Stimulated activated CD4-positive, alpha-beta T cell treated with anti-CD3 and anti-CD28 coated beads, Interleukin-4, amount 100 ng/mL, for 24 hours (primary cell): Measurements from ENCODE around the gene TSKU.

Experiments used
- DNase-seq: peaks from one replicate; pipeline ENCODE4 v3.0.0-alpha.2; 2020

TSKU gene, protein sequence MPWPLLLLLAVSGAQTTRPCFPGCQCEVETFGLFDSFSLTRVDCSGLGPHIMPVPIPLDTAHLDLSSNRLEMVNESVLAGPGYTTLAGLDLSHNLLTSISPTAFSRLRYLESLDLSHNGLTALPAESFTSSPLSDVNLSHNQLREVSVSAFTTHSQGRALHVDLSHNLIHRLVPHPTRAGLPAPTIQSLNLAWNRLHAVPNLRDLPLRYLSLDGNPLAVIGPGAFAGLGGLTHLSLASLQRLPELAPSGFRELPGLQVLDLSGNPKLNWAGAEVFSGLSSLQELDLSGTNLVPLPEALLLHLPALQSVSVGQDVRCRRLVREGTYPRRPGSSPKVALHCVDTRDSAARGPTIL

GRCh38 chr11:76783294-76783895 lies at the start of gene TSKU:
Gene TSKU, plus strand, starts transcription at chr11:76783356. Its CDS starts 12,261 bp downstream, at chr11:76795617.
- DNase-seq, result no peak

GRCh38 chr11:76733906-76734305 lies 49.2 kb upstream of the TSKU start:
- DNase-seq, result peak; percentile 41

DNA sequence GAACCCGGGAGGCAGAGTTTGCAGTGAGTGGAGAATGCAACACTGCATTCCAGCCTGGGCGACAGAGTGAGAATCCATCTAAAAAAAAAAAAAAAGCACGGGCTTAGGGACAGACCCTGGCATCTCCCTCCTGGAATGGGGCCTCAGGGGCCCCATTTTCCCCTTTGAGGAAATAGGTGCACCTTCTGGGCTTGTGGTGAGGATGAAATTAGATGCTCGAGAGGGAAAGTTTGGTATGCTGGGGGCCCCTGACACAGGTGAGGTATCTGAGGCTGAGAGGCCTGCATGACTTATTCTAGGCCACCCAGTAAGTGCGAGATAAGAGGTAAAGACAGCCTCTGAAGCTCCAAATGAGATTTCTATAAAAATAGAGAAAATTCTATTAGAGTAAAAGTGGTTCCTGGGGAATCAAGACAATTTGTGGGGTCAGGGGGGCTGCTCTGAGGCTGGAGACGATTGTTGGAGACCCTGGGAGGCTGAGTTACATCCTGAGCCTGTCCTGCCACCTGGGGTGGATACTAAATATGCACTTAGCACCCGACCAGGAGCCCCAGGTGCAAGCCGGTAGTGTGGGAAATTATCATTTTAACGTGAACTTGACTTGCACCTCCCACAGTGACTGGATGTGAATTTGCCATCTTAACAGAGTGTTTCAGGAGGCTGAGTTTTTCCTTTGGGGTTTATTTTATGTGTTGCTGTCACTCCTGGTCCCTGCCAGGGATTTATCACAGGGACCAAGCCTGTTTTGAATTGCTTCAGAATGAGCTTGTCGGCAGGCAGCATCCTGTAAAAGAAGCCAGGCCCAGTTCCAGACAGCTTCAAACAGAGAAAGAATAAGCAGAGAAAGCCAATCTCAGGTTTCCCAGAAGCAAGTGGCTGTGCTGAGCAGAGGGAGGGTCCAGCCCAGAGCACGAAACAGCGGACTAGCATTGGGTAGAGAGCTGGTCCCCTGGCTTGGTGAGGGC lies 48.4 kb upstream of the TSKU start:
- no peak for DNase-seq

GRCh38 chr11:76735841-76736240 lies 47.3 kb upstream of the TSKU start:
- DNase-seq, result no peak

GRCh38 chr11:76736266-76736665 lies 46.9 kb upstream of the TSKU start:
- no peak for DNase-seq

DNA sequence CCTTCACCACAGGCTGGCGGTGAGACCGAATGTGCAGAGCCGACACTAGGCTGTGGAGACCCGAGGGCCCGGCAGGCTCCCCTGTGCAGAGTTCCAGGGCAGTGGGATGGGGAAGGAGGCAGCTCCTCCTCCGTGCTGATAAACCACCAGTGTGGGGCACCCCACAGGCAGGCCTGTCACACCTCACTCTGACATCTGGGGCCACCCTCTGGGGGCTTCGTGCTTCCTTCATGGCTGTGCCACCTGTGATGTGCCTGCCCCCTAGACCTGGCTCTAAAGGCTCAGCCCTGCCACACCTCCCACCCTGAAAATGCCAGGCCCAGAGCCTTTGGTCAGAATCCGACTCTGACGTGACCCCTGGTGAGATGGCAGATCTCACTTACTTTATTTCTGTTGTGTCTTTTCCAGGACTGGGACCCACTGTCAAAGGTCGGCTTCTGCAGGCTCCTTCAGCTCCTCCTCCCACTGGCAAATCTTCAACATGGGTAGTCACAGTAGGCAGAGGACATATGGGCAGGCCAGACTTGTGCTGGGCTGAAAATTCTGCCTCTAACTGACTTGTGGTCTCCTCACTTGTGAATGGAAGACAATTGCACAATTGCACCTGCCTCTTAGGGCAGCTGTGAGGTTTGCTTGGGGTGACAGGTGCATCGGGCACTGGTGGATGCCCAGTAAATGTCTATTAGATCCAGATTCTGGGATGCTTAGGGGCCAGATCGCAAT lies 46.2 kb upstream of the TSKU start:
- DNase-seq, result no peak

DNA sequence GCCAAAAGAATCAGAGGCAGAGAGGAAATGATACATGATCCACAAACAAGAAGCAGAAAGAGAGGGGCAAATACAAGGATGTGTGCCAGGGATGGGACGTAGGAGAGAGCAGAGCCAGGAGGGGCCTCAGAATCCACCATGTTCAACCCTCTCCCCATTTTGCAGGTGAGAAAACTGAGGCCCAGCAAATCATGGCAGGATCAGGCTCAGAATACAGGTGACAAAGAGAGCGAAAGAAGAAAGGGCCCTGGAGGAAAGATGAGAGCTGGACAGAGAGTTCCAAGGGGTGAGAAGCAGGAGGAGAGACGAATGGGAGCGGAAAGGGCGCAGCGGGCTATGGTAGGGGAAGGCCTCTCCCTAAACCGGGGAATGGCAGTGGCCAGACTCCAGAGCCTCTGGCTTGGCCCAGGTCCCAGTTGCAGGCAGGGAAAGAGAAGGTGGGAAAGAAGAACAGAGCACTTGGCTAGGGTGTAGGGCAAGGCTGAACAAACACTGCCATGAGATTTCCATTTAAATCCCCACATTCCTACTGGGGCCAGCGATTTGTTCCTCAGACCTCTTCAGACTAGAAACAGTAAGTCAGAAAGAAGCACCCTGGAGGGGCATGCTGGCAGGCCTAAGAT lies 44.4 kb upstream of the TSKU start:
- DNase-seq, result no peak

GRCh38 chr11:76739798-76740197 lies 43.4 kb upstream of the TSKU start:
- no peak for DNase-seq

DNA sequence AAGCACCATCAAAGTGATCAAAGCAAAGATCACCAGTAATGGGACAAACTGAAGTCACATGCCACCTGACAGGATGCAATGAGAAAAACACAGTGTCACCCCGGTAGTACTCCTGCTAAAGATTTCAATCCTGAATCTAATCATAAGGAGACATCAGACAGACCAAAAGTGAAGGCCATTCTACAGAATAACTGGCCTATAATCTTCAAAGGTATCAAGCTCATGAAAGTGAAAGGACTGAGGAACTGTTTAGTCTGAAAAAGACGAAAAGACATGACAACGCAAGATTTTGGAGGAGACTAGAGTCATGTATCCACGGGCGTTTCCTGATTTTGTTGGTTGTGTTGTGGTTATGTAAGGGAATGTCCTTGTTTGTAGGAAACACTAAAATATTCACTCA lies 42.4 kb upstream of the TSKU start:
- DNase-seq, result no peak

DNA sequence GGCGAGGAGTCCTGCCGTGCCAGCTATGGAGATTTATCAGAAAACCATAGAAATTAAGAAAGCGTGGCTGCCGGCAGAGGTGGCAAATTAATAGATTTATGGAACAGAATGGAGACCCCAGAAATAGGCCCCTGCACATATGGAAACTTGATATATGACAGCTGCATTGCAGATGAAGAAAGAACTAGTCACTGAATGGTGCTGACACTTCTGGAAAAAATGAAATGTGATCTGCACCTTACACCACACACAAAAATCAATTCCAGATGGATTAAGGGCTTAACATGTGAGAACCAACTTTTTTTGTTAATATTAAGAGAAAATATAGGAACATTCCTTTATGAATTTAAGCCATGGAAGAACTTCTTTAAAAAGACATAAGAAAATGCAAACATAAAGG lies 40.3 kb upstream of the TSKU start:
- no peak for DNase-seq

DNA sequence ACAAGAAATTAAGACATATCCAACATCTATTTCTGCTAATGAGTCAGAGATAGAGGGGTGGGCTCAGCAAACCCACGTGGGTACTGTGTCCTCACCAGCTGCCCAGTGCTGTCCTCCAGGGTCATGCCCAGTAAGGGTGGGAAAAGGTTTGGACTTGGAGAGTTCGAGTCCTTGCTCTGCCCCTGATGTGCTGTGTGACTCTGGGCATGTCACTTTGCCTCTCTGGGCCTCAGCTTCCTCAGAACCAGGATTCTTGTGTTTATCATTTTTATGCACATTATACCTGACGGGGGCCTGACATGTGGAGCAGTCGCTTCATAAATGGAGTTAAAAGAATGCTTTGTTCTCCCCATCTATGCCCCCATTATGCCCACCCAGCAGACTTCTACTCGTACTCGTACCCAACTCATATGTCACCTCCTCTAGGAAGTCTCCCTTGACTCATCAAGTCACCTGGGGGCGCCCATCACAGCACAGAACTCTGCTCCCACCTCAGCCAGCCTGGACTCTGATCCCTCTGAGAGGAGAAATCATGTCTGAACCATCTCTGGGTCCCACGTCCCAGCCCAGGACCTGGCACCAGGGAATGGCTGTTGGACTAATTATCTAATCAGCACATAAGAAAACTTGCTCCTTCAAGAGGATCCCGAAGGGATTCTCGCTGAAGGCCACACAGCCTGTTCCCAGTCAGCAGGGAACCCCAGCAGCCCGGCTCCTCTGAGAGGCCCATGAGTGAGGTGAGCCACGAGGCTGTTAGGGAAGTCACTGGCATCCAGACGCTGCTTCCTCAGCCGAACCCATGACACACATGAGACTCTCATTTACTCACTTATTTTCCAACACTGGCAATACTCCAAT lies 38.7 kb upstream of the TSKU start:
- DNase-seq, result no peak

DNA sequence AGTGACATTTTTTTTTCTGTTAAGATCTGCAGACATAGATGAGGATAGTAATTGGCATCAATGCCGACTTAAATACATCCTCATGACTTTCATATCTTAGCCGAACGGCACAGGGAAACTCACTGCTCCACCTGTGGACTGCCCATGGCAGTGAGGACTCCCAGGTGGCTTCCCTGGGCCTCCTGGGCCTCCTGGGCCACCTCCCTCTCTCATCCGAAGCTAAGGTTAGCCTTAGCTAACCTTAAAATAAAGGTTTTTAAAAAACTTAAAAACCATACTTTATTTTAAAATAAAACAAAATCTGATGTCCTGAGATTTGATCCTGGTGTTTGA lies 38.1 kb upstream of the TSKU start:
- no peak for DNase-seq

DNA sequence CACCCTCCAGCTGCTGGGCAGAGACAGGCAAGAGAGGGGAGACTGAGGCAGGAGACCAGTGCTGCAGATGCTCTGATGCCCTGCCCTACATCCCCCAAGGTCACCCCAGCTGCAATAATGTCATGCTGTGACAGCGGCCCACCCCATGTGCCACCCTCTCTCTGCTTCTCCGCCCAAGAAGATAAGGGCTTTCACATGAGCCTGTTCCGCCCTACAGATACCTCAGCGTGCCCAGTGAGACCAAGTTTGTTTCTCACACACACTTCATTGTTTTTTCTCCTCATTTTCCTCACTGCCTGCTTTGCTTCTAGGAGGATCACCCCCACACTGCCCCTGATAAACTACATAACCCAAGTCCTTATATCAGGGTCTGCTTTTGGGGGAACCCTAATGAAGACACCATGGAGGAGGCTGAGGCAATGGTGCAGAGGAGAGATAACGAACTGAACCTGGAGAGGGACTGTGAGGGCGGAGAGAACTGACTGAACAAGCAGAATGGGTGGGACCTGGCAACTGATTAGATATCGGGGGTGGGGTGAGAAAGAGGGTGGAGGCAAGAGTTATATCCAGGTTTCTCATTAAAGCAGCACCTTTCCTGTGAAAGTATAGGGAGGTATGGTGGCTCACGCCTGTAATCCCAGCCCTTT lies 37.5 kb upstream of the TSKU start:
- no peak for DNase-seq

DNA sequence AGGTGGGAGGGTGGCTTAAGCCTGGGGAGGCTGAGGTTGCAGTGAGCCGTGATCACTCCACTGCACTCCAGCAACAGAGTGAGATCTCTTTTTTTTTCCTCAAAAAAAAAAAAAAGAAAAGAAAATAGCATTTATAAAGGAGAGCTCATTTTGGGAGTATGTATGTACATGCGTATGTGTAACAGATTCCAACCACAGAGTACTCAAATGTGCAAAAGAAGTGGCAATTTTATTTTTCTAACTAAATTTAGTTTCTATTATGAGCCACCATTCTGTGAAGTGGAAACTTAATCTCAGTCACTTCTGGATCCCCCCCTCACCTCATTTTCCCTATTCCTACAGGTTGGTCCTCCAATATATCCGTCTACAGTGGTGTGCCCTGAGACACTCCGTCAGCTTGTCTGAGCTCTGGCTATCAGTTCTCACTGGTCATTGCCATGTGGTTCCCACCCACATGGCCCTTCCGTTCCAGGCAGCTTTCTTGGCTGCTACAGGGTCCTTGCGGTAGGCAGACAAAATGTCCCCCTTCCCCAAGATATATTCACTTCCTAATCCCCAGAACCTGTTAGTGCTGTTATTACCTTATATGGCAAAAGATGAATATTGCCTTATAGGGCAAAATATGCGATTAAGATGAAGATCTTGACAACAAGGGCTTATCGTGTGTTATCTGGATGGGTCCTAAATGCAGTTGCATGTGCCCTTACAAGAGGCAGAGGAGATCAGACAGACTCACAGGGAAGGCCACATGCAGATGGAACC lies 35.8 kb upstream of the TSKU start:
- DNase-seq, result no peak

DNA sequence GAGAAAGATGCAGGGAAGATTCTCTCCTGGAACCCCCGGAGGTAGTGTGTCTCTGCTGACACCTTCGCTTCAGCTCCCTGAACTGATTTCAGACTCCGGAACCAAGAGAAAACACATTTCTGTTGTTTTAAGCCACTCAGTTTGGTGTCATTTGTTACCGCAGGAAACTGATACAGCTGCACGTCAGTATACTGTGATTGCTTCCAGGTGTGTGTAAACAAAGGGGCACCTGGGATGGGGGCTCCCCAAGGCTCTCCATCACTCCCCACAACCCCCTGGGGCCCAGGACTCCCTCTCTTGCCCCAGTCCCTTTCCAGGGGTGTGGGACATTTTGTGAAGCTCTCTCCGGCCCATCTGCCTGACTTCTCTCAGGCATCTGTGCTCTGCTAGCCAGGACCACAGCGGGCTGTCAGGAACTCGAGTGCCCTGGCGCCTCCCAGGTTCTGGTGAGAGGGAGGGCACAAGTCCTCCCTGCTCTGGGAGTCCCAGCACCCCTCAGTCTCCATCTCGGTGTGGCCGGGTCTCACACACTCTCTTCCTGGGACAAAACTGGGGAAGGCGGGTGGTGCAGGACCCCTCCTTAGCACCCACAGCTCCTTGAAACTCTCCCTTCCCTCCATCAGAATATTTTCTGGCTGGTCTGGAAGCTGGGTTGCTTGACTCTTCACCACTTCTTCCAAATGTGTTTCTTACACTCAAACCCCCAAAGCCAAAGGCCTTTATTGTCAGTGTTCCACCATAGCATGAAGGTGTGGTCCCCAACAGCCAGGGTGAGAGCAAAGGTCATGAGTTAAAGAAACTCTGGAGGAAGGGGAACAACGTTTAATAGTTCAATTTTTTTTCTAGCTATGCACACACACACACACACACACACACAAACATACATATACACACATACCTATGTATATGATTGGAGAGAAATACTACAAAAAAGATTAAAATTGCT lies 35.0 kb upstream of the TSKU start:
- DNase-seq, result no peak

GRCh38 chr11:76748948-76749347 lies 34.2 kb upstream of the TSKU start:
- DNase-seq, result no peak

DNA sequence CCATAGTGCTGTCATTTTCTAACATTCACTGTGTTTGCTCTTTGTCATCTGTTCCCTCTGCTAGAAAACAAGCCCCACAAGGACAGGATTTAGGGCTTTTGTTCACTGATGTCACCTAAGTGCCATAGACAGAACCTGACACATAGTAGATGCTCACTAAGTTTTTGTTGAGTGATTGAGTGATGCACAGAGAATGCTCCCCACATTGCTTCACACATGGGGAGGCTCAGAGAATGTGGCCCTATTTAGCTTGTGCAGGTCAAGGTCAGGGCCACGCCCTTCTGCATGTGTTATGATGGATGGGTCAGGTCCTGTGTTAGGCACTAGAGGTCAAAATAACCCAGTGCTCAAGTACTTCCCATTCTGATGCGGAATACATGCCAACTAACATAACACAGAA lies 33.1 kb upstream of the TSKU start:
- DNase-seq, result no peak

DNA sequence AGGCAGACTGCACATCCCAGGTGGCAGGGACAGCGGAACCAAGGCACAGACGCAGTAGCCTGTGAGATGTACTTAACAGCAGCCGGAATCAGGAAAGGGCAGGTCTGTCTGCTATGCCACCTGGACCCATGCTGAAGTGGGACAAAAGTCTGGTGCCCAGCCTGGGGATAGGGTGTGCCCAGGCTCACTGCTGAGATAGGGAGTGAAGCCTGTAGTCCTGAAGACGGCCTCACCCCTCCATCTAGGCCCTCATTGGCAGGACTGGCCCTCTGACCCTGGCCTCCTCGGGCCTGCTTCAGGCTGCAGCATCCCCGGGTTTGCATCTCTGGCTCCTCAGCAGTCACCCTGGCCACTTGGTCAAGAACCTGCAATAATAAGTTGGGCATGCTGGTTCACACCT lies 32.4 kb upstream of the TSKU start:
- DNase-seq, result no peak
